SK-N-SH treated with all-trans-retinoic acid at 6 μM for 48 hours (cell line): ENCODE results near the gene PAK6.

Experiments used
- BACH2 ChIP-seq: fragments of 250-450 bp; sonication (Bioruptor Pico); IDR thresholded peaks from 2 replicates; pipeline ENCODE4 v1.9.0; 2021; ENCODE audit warnings: mild to moderate bottlenecking, borderline replicate concordance
- ISL1 ChIP-seq: fragments of 250-450 bp; sonication (Bioruptor Pico); IDR thresholded peaks from 2 replicates; pipeline ENCODE4 v2.1.2; 2022; ENCODE audit warnings: mild to moderate bottlenecking, moderate library complexity
- RARB ChIP-seq: fragments of 250-450 bp; sonication (Bioruptor Pico); IDR thresholded peaks from 2 replicates; pipeline ENCODE4 v1.8.0; 2021; ENCODE audit warnings: mild to moderate bottlenecking, moderate library complexity
- ZNF70 ChIP-seq: fragments of 450-650 bp; formaldehyde crosslinking; IDR thresholded peaks from 2 replicates; pipeline ENCODE4 v1.5.0; 2020; ENCODE audit warnings: mild to moderate bottlenecking, moderate library complexity
- TF ChIP-seq, protein P1 (sequence below): fragments of 250-450 bp; sonication (Bioruptor Pico); IDR thresholded peaks from 2 replicates; pipeline ENCODE4 v1.5.1; 2020; ENCODE audit warnings: low read depth, mild to moderate bottlenecking, moderate library complexity
- TF ChIP-seq, protein P2 (sequence below): fragments of 250-450 bp; sonication (Bioruptor Pico); IDR thresholded peaks from 2 replicates; pipeline ENCODE4 v1.8.0; 2021; ENCODE audit warnings: low read depth, mild to moderate bottlenecking, moderate library complexity, borderline replicate concordance
- TF ChIP-seq, protein P3 (sequence below): fragments of 250-450 bp; sonication (Bioruptor Pico); IDR thresholded peaks from 2 replicates; pipeline ENCODE4 v1.8.0; 2020; ENCODE audit warnings: mild to moderate bottlenecking, moderate library complexity, borderline replicate concordance

DNA sequence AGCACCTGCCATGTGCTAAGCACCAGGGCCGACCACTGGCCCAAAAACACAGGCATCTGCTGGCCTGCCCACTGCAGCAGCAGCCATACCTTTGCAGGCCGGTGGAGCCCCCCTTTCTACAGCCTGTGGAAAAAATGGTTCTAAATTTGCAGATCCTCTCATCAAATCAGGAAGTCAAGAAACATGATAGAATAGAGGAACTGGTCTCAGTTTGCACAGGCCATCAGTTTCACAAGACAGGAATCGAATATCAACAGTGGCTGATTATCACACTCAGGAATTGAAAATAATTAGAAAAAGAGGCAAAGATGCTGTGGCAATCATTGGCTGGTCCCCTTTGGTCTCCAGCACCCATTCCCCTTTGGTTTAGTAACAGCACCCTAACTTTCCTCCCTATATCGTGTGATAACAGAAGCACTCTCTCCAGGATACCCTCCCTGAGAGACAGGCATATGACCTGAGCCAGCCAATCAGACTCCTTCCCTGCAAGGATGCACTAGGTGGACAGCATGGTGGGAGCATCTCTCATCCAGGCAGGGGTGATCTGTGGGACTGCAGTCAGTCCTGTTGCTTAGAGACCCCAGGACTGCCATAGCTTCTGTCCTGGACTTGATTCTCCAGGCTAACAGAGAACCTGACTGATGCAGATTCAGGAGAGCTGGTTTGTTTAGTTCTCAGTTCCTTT lies 3.5 kb upstream of the PAK6 start:
- TF ChIP-seq, protein P1, sequence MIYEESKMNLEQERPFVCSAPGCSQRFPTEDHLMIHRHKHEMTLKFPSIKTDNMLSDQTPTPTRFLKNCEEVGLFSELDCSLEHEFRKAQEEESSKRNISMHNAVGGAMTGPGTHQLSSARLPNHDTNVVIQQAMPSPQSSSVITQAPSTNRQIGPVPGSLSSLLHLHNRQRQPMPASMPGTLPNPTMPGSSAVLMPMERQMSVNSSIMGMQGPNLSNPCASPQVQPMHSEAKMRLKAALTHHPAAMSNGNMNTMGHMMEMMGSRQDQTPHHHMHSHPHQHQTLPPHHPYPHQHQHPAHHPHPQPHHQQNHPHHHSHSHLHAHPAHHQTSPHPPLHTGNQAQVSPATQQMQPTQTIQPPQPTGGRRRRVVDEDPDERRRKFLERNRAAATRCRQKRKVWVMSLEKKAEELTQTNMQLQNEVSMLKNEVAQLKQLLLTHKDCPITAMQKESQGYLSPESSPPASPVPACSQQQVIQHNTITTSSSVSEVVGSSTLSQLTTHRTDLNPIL, result no peak
- TF ChIP-seq BACH2 (CRISPR knock-in tag) (no peak), RARB (no peak), ISL1 (CRISPR knock-in tag) (no peak), ZNF70 (CRISPR knock-in tag) (no peak)
- TF ChIP-seq, protein P2, sequence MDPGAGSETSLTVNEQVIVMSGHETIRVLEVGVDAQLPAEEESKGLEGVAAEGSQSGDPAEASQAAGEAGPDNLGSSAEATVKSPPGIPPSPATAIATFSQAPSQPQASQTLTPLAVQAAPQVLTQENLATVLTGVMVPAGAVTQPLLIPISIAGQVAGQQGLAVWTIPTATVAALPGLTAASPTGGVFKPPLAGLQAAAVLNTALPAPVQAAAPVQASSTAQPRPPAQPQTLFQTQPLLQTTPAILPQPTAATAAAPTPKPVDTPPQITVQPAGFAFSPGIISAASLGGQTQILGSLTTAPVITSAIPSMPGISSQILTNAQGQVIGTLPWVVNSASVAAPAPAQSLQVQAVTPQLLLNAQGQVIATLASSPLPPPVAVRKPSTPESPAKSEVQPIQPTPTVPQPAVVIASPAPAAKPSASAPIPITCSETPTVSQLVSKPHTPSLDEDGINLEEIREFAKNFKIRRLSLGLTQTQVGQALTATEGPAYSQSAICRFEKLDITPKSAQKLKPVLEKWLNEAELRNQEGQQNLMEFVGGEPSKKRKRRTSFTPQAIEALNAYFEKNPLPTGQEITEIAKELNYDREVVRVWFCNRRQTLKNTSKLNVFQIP, result no peak
- TF ChIP-seq, protein P3, sequence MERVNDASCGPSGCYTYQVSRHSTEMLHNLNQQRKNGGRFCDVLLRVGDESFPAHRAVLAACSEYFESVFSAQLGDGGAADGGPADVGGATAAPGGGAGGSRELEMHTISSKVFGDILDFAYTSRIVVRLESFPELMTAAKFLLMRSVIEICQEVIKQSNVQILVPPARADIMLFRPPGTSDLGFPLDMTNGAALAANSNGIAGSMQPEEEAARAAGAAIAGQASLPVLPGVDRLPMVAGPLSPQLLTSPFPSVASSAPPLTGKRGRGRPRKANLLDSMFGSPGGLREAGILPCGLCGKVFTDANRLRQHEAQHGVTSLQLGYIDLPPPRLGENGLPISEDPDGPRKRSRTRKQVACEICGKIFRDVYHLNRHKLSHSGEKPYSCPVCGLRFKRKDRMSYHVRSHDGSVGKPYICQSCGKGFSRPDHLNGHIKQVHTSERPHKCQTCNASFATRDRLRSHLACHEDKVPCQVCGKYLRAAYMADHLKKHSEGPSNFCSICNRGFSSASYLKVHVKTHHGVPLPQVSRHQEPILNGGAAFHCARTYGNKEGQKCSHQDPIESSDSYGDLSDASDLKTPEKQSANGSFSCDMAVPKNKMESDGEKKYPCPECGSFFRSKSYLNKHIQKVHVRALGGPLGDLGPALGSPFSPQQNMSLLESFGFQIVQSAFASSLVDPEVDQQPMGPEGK (CRISPR knock-in tag), result no peak
